CD4-positive, alpha-beta T cell treated with Interleukin-17A for 1 hour (primary cell): ENCODE results near the gene LSMEM2.

Experiments
- DNase-seq: peaks from one replicate; pipeline ENCODE4 v3.0.0-alpha.2; 2020

The LSMEM2 gene

DNA sequence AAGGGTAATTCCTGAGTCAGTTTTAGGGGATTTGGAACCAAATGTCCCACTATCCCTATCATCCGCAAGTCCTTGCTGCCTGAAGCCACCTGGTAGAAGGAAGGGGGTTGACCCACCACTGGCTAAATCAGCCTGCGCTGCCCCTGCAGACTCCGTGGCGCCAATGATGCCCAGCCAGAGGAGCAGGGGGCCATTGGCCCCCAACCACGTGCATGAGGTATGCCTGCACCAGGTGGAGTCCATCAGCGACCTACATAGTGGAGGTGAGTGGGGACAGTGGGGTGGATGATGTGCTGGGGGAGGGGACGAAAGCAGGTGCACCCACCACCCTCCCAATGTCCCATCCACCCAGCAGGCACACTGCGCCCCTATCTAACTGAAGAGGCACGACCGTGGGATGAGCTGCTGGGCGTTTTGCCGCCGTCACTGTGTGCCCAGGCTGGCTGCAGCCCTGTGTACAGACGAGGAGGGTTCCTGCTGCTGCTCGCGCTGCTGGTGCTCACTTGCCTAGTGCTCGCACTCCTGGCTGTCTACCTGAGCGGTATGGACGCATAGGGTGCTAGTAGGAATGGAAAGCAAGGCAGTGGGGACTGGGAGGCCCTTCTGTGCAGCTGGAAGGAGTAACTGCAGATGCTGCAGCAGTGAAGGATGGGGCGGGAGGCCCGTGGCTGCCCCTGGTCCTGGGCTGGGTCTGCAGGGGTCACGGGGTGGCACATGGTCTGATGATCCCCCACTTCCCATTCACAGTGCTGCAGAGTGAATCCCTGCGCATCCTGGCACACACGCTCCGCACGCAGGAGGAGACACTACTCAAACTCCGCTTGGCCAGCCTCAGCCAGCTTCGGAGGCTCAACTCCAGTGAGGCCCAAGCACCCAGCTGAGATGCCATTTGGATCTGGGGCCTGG, 7.7 kb downstream of the LSMEM2 start:
- DNase-seq: no peak

DNA sequence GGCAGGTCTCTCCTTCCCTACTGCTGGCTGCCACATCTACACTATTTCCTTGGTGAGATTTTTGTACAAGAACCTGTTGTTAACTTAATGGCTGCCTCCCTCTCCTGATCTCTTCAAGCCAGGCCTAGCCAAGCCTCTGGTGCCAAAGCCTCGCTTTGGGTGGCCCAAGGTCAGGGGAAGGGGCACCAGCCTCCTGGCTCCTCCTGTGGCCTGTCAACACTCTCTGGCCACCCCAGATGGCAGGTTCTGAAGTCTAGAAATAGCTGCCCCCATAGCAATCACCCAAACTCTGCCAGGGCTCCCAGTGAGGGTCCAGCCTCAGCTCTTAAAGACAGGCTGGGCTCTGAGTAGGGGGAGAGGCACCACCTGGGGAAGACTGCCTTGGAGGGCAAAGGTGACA, 8.4 kb downstream of the LSMEM2 start:
- no peak for DNase-seq

DNA sequence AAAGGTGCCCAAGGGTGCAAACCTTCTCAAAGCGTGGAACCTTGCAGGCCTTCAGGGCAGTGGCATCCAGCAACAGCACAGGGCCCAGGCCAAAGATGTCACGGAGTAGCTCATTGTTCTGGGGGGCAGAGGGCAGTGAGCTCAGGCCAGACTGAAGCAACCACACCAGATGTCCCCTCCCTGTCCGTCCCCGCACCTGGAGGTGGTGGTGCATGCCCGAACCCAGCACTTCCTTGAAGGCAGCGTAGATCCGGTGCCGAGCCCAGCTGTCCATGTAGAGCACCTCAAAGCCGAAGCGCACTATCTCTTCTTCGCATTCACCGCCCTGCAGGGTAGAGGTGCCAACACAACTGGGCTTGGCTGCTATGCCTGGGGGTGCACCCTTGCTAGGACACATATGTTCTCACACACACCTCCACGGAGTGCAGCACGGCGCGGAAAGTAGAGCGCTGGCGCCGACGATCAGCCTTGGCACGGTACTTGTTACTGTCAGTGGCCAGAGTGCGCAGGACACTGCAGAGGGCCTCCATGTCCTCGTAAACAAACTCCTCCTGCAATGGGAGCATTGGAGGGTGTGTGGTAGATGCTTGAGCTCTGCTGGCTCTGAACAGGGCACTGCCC, 9.6 kb downstream of the LSMEM2 start:
- DNase-seq: no peak

DNA sequence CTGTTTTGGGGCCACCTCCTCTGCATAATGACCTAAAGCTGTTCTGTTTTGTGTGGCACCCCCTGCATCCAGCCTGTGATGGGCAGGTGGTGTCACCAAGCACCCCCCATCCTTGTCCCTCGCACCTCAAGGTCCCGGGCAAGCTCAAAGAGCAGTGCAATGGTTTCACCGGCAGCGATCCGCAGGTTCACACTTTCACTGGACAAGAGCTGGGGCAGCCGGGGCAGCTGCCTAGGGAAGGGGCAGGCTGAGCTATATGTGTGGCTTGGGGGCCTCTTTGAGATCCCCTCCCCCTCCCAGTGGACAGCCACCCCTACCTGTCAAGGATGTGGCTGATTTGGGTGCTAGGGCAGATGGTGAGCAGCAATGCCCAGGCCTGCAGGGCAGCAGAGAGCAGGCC, 10.2 kb downstream of the LSMEM2 start:
- DNase-seq: no peak

- DNase-seq: no peak
These were observed 11.3 kb downstream of the LSMEM2 start for GRCh38 chr3:50290161-50290641.

DNA sequence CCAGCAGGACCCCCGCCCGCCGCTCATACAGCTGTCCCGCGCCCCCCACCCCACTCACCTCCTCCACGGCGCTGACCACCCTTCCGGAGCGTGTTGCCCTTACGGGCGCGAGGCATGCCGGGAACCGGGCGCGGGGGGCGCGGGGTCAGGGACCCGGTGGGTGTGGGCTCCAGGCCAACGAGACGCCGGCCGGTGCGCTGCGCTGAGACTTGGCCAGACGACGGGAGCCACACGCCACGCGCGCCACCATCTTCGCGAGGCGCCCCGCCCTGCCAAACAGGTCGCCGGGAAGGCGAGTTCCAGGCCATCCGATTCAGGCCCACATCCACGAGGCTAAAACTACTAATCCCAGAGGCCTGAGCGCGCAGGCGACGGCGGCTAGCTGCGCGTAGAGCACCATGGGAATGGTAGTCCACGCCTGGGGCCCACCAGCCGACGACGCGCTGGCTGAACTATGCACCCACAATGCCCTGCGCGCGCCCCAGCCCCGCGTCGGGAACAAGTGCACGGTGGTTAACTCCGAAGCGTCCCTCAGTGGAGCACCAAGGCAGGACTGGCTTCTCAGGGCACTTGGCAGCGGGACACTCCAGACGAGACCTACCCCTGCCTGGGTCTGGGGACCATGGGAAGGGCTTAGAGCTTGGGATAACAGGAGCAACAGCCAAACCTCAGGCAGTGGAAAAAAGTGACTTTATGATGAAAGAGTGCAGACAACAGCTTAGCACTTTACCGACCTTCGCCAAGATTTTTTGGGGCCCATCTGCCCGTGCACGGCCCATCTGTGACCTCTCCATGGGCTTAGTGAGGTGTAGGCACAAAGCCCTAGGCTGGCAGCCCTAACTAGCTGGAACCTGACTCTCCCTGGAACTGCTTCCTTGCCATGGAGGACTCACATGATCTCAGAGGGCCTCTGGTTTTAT, 13.5 kb downstream of the LSMEM2 start, which contains the start of gene IFRD2:
IFRD2 (minus strand) TSS at position 271 of the 920 bp plus-strand sequence; CDS start at position 116, 155 bp downstream.
- DNase-seq: peak; percentile 97

DNA sequence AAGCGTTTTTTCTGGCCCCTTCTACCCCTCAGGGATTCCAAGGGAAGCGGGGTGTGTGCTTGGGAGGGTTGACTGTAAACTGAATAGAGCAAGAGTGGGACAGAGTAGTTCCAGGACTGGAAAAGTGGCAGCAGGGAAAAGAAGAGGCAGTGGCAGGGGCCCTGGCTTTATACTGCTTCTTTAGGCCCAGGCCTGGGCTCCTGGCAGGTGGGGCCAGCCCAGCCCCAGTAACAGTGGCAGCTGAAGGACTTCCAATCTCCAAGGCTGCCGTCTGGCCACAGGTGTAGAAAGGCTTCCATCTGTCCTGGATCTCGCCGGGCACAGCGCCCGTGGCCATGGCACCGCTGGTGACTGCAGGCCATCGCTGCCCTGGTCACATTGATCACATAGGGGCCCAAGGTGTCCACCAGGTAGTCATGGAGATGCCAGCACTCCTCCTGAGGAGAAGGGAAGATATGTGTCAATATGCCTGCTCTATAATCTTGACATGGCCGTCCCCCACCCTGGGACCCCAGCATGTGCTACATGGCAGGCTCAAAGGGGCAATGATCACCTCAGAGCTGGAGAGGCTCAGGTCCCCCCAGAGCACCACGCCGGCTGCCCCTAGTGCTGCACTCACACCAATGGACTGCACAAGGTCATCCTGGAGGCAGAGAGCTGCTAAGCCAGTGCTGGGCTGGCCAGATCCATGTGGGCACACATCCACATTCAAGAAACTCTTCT, 14.4 kb downstream of the LSMEM2 start:
- no peak for DNase-seq

- DNase-seq: no peak
These were observed 15.2 kb downstream of the LSMEM2 start for GRCh38 chr3:50294089-50294488.

DNA sequence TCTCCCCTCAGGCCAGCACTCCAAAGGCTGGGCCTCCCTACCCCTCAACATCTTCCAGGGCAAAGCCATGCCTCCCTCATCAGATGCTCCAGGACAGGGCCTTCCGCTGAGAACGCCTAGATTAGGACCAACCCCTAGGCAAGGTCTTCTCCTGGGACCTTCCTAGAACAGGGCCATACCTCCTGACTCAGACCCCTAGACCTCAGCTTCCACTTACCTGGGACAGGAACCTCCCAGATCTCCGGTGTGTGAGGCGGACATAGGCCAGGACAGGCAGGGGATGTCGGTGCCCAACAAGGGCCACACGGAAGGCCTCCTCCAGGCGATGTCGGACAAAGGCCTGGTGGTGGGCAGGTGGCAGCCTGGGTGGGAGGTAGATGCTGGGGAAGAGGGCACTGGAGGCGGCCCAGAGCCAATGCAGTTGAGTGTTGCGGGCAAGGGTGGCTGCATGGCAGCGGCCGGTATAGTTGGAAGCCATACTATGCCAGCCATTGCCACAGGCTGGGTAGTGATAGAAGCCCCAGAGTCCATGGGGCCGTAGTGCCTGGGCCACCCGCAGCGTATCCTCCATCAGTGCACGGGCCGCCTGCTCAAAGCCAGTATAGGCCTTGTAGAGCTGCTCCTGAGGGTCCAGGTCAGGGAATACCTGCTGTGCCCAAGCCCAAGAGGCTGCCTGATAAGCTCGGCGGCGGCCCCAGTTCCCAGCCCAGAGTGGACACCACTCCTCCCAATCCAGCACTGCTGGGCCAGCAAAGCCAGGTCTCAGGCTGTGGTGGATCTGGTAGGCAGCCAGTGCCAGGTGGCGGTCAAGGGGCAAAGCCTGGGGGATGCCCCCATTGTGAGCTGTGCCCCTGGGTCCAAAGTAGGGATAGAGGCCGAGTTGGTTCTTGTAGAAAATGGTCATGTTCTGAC, 15.9 kb downstream of the LSMEM2 start:
- no peak for DNase-seq

GRCh38 chr3:50295553-50296431, 16.9 kb downstream of the LSMEM2 start:
- DNase-seq: no peak

- DNase-seq: no peak
These were observed 18.0 kb downstream of the LSMEM2 start for GRCh38 chr3:50296721-50297383.

DNA sequence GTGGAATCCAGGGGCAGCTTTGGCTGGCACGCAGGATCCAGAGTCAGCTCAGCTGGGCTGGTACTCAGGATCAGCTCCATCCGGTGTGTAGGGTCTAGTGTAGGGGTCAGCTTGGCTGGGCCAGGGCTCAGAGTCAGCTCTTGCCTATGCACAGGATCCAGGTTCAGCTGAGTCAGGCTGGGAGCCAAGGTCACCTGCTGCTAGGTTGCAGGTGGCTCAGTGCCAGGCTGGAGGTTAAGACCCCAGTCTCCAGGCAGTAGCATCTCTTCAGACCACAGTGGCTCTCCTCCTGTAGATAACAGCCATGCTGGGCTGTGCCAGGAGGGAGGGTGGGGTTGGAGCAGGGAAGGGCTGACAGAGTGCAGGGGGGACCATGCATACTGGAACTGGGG, 18.5 kb downstream of the LSMEM2 start:
- DNase-seq: no peak

DNA sequence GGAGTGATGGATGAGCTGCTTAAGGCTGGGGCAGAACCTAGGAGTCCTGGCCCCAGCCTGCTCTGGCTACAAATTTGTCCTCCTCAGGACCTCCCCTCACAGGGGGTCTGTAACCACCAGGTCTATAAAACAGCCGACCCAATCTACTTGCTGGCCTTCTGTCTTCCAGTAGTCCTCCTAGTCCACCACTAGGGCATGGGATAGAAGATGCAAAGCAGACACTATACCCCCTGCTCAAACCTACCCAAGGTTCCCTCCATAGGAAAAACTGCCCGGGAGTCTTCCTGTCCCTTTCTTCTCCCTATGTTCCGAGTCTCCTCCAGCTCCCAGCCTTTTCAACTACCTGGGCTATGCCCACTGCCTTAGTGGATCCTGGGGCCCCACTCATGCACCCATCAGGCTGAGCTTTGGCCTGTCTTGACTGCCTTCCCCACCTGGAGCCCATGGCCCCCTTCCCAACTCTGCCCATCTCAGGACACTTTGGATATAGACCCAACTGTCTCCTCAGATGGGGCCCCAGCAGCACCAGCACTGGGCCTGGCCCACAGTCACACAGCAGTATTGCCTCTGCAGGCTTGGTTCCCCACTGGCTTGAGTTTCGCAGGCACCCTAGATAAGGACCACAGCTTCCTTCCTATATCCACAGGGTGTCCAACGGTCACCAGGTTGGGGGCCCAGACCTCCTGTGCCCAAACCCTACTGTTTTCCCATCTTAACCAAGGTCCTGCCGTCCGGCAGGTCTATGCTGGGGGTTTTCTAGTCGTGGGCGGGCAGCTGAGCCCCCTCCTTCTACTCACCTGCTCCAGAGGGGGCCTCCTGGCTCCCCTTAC, 19.2 kb downstream of the LSMEM2 start:
- no peak for DNase-seq

DNA sequence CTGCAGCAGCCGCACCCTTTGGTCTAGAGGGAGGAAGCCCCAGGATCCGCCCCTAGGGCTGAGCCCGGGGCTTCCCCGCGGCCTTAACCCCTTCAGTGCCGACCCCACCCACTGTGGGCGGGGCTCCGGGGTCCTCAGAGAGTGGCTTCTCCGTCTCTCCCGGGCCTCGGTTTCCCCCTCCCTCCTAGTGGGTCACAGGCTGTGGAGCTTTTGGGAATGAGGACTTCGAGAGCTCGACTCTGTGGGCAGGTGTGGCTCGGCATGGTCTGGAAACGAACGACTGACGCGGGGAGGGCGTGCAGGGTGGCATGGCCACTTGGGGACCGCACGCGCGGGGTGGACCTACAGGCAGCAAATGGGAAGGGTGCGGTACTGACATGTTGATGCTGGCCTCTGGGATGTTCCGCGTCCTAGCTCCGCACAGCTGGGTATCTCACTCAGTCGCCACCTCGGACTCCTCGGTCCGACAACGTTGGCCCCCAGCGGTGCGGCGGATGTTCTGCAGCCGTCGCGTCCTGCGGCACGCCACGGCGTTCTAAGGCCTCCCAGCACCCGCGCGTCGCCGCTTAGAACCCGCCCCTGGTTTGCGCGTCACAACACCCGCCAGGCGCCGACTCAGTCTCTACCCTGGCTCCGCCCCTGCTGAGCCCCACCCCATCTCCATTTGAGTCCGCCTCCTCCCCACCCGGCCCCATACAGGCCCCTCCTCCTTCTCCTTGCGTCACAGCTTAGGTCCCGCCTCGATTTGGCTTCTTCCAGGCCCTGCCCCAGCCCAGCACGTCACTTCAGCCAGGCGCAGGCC, 20.1 kb downstream of the LSMEM2 start, which contains the start of the genes HYAL3 and NAA80:
HYAL3 (minus strand) TSS at position 570 of the 802 bp plus-strand sequence. CDS start 3,803 bp downstream, outside the sequence.
NAA80 (minus strand) TSS at position 570 of the 802 bp plus-strand sequence. CDS start 1,942 bp downstream, outside the sequence.
- DNase-seq: peak; percentile 100

DNA sequence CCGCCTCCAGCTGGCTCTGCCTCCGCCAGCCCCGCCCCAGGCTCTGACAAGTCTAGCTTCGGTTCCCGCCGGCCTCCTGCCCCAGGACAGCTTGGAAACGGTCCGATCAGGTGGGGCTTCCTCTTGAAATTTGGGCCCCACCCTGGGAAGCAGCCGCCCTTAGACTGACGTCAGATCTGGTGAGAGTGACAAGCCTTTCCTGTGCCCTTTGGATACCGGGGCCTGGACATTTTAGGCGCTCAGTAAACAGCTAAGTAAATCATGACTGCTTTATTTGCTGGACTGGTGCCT, 20.7 kb downstream of the LSMEM2 start:
- DNase-seq: no peak

DNA sequence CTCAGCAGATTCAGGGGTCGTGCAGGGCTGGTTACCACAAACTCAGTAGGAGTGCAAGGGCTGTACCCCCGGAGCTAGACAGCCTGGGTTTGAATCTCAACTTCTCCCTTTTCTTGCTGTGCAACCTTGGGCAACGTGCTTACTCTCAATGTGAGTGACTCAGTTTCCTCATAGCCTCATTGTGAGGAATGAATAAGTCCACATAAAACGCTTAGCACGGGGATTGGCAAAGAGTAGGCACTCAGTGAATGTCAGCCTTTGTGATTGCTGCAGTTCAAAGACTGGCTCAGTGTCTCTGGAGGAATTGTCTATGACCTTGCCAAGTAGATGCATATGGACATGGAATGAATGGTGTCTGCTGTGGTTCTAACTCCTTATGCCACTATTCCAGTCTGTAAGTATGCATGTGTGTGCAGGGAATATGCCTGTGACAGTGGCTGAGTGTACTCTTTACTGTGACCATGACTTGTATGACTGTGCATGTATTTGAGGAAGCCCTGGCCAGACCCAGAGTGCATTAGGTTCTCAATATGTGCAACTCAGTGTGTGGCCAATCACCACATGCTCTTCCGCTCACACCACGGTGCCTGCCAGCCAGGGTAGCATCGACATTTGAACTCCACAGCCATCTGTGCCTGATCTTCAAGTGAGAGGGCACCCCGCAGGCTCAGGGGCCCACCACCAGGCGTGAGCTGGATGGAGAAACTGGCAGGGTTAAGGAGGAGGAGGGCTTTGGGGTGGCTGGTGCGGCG, 21.2 kb downstream of the LSMEM2 start:
- DNase-seq: peak; percentile 36
